ENCODE results near the gene LMCD1.
"Not testable (repeated sequence)": the region's sequence is repeated elsewhere in the genome, so short reads cannot be mapped to it uniquely, and the experiment has no call there.

Gene LMCD1

DNA sequence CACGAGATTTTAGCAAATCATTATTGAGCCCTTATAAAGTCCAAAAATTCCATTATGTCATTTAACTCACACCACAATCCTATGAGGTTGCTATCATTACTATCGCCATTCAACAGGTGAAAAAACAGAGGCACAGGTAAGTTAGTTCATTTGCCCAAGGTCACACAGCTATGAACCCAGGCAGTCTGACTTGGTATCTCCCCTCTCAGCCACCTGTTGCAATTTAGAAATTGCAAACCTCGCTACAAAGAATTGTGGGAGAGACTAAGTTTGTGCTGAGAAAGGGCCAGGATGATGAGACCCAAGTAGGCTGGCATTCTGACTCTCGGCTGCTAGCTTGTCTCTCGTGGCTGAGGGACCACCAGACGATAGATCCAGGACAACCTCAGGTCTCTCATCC is 57.7 kb downstream of the LMCD1 start:
- no peak for DNase-seq (ENCODE audit: low read depth, low spot score)

DNA sequence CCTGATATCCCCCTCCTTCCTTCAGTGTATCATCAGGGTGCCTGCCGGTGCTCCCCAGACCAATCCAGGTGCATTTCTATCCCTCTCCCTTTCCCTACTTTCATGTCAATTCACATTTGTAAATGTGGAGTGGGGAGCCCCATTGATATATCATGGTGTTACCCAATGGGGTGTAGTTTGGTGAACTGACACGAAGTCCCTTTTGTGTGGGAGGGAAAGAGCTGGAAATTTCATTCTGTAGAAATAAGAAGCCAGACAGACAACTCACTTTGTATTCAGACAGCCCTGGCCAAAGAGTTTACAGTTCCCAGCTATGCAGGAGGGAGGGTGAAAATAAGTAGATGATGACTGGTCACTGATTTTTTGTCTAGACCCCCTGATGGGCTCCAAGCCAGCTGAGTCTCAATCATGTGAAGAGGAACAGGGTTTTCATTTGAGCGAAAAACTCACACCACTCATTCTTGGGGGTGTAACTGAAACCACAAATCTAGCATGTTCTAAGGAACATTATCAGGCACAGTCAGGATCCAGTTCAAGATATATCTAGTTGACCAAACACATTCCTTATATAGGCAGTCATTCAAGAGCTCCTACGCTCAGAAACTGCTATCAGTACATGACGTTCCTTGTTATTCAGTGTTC is 58.9 kb downstream of the LMCD1 start:
- no peak for DNase-seq (ENCODE audit: low read depth, low spot score)

DNA sequence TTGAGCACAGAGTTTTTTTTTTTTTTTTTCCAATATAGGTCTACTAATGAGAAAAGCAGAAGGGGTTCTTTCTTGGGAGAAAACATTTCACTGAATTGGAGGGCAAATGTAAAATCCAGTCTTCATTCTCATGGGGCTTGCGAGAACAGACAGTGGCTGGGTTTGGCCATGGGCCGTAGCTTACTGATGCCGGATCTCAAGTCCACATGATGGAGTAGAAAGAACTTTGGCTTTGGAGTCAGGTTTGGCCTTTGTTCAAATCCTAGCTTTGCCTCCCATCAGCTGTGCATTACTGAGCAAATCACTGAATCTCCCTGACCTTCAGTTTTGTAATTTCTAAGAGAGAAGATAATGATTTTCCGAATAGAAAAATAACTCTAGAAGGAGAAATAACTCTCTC is 59.7 kb downstream of the LMCD1 start:
- no peak for DNase-seq (ENCODE audit: low read depth, low spot score)

DNA sequence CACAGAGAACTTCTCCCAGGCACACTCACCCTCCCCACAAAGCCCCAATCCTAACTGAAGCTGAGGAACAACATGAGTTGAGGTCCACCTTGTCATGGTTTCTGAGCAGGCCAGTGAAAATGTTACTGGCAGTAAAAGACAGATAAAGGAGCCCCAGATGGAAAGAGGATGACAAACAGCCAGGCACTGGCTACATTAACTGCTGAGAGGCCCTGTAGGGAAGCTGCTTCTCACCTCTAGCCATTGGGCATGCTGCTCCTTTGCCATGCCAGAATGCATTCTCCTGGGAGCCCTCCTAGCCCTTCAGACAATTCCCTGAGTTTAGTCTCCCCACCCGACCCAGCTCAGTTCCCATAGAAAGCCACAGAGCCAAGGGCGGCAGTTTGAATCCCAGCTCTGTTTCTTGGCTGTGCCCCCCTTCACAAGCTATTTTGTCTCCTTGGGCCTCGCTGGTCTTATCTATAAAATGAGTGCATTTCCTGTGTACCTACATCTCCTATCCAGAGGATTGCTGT is 60.5 kb downstream of the LMCD1 start:
- no peak for DNase-seq (ENCODE audit: low read depth, low spot score)

DNA sequence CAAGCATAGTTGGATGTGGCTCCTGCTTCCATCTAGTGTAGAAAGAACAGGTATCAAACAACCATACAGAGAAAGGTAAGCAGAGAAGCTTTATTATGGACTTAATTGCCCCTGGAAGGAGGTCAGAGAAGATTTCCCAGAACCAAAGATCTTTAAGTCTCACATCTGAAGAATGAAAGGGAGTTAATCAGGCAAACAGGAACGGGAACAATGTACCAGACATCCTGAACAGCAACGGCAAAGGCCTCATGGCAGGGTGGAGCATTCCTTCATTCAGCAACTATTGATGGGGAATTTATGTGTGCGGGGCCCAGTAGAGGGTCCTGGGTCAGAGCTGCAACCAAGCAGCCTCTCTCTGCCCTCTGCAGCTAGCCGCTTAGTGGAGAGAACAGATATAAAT is 61.5 kb downstream of the LMCD1 start:
- DNase-seq (ENCODE audit: low read depth, low spot score): no peak

DNA sequence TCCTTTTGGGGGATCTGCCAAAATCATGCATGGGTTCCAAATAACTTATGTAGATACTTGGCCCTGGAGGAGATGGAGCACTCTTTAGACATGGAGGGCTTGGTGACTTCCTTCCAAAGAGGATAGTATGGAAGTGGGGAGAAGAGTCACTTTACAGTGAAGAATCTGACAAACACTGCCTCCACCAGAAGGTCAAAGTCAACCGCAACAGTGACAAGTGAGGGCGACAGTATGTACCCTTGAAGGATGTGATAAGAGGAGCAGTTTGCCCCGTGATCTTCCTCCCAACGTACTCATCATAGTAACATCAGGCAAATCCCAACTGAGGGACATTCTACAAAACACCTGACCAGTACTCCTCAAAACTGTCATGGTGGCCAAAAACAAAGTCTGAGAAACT is 62.0 kb downstream of the LMCD1 start:
- DNase-seq (ENCODE audit: low read depth, low spot score): no peak

DNA sequence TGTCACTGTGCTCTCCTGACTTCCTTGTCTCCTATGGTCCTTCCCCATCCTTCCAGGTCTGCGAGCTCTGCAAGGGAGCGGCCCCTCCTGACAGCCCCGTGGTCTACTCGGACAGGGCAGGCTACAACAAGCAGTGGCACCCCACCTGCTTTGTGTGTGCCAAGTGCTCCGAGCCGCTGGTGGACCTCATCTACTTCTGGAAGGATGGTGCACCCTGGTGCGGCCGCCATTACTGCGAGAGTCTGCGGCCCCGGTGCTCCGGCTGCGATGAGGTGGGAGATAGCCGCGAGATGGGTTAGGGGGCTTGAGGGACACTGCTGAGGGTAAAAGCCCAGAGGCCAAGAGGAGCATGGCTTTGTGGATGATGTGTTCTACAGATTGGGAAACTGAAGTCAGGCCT is 63.8 kb downstream of the LMCD1 start:
- no peak for DNase-seq (ENCODE audit: low read depth, low spot score)

DNA sequence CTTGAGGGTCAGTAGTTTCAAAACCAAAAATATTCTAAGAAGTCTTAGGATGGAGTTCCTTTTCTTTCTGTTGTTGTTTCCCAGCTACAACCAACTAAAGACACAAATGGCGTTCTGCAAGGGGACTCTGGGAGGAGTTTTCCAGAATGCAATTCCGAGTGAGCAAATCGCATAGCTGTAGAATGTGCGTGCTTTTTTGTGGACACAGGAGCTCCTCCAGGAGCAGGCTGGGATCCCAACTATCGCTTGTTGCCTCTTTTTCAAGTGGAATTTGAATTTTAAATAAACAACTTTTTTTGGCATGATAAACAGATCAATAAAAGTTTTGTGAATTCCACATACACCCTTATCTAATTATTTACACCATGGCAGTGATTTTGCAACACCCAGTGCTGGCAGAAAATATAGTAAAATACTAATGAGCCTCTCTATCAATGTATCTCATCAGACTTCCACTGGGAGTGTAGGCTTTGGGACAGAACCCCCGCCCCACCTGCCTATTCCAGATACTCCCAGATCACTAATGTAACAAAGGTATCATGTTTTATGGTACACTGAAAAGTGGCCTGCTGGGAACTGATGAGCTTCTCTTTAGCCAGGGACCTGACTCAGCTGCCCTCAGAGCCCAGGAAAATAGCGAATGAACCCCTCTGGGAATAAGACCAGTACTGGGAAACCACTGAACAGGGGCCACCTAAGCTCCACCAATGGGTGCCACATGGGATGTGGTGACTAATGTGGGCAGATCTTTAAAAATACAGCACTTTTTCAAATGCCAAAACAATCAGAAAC is 66.4 kb downstream of the LMCD1 start:
- DNase-seq (ENCODE audit: low read depth, low spot score): no peak

DNA sequence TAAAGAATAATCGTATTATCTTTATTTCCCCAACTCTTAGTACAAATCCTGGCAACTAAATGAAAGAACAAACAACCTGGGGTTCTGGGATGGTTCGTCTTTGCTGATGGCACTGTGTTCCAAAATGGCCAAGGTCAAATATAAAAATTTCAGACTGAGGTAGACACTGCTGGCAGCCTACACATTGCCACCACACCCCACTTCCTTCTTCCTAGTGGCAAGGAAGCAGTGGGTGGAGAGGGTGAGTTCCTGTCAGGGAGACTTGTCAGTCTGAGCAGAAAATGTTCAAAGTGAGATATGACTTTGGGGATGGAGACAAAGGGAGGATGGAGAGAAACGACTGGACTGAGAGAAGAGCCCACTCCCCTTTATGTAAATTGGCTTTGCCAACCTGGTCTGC is 69.6 kb downstream of the LMCD1 start:
- DNase-seq (ENCODE audit: low read depth, low spot score): no peak

DNA sequence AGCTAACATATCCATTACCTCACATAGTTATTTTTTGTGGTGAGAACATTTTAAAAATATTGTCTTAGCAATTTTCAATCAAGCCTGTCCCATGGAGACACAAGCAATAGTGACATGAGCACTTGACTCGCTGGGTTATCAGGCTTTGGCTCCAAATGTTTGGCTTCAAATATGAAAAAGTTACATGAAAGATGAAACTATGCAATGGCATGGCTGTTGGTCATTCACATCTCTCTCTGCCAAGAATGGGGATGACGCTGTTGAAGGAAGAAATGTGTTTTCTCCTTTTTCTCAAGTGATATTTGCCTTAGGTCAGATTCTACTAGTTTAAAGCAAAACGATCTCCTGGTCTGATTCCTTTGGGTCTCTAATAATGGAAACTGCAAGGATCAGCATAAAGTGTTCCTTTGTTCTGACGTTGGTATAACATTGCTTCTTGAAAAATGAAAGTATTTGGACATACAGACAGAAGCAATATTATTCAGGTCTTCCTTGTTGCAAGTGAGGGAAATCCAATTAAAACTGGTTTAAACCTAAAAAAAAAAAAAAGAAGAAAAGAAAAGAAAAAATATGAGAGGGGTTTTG is 71.8 kb downstream of the LMCD1 start:
- no peak for DNase-seq (ENCODE audit: low read depth, low spot score)

DNA sequence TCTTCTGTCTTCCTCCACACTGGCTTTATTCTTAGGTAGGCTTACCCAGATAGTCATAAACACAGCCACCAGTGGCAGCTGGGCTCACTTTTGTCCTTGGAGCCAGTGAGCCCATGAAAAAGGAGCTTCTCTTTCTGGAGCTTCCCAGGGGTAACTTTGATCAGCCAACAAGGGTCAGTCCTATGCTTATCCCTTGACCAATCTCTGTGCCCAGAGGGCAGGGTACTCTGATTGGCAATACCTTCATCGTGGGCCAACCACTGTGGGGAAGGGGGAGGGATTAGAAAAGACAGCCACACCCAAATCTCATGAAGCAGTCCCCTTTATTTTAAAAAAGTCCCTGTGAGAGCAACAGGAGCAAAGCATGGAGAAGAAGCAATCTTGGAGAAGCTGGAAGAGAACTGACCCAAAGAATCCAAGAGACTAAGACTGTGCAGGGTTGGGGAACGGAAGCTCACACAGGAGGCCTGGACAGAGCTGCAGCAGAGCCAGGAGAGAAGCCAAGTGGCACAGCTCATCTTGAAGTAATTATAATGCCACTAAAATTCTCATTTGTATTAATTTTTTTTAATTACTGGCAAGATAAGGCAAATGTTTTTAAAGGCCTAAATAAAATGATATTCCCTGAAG is 72.5 kb downstream of the LMCD1 start:
- no peak for DNase-seq (ENCODE audit: low read depth, low spot score)

DNA sequence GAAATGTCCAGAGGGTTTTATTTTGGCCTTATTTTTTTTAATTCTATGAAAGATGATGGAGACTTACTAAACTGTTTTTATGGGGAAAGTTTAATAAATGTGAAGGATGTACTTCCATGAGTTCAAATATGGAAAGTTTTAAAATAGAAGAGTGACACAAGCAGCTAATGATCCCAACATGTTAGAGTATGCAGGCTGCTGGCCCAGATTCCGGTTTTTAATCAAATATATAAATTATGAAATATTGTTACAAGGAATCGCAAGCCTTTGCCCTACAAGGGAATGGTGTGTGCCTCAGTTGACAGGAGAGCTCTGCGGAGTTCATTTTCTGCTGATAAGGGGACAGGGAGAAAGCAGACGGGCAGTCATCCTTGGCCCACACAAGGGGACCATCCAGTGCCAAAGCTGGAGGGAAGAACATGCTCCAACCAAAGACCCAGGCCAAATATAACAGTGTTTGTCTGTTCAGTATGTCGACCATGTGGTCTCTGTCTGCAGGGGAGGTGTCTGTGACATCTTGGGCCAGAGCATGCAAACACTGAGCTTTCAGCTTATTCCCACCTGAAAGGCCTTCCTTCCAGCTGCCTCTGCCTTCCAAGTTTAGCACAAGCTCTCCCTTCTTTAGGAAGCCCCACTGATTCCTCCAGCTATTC is 73.2 kb downstream of the LMCD1 start:
- DNase-seq (ENCODE audit: low read depth, low spot score): no peak

DNA sequence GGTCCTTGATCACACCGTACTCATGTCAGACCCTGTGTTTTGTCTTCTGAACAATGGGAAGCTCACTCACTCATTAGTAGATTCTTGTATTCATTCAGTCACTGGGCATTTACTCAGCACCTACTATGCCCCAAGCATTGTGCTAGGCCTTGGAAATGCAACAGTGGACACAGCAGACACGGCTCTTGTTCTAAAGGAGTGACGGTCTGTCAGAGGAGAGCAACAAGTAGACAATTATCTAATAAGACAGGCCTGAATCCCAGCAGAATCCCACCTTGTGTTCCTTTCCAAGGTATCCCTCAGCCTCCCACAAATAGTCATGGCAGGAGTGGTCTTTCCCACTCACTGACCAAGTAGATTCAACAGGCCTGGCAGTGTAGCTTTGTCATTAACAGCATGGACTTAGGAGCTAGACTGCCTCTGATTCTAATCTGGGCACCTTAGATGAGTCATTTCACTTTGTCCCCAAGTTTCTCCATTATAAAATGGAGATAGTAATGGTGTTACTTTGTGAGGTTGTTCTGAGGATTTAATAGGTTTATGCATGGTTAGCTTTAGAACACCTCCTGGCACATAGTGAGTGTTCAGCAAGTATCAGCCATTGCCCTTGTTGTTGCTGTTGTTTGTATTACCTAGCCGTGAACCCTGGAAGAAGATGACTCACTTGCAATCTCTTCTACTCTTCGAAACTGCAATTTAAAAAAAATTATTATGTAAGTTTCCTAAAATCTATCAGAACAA is 73.9 kb downstream of the LMCD1 start:
- DNase-seq (ENCODE audit: low read depth, low spot score): no peak

DNA sequence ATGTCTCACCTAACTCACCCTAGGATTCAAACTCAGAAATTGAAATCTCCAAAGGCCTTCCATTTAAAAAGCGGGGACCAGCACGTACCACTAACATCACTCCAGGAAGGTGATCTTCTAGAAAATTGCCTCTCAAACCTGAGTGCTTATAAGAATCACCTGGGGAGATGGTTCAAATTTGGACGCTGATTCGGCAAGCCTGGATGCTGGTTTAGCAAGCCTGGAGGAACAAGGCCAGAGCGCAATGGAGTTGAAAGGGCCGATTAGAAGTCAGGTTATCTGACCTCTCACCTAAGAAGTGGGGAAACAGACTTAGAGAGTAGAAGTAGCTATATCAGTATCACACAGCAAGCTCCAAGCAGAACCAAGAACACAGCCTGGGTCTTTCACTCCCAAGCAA is 74.8 kb downstream of the LMCD1 start:
- DNase-seq (ENCODE audit: low read depth, low spot score): no peak

DNA sequence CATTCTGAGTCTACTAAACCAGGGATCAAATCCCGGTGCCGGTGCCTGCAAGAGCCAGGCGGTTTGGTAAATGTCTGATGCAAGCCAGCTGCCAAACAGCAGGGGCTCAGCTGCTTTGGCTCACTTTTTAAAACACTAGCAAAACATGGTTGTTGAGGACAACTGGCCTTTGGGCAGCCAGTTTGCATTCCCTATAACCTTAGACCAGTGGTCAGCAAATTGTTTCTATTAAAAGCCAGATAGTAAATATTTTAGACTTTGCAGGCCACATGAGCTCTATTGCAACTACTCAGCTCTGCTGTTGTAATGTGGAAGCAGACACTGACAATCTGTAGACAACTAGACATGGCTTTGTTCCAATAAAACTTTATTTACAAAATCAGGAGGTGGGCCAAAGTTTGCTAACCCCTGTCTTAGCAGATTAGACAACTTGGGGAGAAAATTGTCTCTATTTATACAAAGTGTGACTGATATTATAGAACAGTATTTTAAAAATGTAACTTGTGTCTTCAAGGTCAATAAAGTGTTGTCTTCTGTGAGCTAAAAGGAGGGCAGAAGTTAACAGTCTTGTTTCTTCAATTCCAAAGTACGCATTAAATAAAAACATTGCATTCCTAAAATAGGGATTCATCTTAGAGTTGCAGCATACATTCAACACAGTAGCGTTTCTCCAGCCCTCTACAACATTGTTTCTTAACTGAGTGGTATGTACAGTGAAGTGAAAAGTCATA is 75.4 kb downstream of the LMCD1 start:
- no peak for DNase-seq (ENCODE audit: low read depth, low spot score)

DNA sequence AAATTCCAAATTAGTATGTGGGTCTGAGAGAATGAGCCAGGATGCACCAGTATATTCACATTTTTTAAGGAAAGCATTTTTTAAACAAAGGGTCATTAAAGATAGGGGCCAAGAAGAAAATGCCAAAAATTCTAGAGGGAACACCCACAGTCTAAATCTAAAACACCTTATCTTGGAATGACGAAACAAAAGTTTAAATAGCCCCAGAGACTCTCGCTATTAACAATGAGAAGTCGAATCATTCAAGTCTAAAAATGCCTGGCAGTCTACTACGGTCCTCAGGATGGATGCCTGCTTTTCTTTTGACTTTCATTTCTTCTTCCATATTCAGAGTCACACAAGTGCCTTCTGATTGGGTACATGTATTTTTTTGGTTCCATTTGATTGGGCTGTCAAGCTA is 76.7 kb downstream of the LMCD1 start:
- no peak for DNase-seq (ENCODE audit: low read depth, low spot score)

DNA sequence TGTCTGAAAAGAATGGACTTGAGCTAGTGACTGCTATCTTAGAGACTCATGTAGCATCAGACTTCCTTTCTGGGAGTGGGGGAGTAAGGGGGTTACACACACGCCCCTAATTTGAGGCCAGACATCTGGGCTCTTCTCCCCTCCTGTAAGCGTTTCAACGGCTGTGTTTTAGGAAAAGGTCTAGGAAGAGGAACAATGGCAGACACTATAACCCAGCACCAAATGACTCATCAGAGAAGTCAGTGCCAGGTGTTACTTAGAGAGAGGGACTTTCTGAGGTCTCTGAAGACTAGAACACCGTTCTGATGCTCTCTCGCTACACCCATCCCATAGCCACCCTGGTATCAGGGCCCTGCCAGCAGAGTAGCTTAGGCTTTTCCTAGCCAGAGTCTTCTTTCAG is 77.5 kb downstream of the LMCD1 start:
- DNase-seq (ENCODE audit: low read depth, low spot score): no peak

DNA sequence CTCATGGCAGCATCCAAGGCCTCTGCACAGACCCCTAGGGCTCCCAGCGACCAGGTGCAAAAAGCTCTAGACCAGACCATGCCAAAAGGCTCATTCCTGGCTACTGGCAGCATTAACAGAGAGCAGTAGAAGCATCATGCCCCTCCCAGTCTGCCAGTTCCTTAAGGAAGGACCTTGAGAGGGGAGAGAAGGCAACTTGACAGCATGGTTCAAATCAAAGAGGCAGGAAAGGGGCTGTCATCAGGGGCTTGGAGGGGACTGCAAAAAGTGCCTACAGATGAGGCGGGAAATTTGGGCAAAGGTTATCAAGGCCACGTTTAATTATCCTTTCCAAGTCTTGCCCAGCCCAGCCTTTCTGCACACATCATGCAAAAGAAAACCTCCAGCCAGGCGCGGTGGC is 78.3 kb downstream of the LMCD1 start:
- DNase-seq (ENCODE audit: low read depth, low spot score): no peak

DNA sequence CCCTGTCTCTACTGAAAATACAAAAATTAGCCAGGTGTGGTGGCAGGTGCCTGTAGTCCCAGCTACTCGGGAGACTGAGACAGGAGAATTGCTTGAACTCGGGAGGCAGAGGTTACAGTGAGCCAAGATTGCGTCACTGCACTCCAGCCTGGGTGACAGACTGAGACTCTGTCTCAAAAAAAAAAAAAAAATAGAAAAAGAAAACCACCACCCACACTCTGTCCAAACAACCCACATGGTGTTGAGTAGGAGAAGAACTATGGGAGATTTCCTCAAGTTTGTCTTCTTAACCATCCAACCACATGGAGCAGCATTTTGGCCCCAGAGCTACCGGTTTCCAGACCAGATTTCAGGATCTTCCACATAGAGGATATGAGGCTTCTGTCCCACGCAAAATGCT is 78.8 kb downstream of the LMCD1 start:
- not testable (repeated sequence) for DNase-seq (ENCODE audit: low read depth, low spot score)

DNA sequence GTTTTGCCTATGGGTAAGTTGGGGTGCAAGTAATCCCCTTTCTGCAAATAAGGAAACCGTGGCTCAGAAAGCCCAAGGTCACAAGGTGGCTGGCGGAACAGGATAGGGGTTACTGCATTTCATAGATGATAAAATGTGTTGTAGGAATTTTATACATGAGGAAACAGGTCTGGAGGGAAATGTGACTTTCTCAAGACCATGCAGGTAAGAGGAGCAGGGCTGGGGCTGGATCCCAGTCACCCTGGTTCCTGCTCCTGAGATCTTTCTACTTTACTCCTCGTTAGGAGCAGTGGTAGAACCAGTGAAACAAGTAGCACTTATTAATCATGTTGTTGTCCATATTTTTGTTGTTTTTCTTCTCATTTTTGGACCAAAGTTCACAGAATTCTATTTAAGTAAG is 79.8 kb downstream of the LMCD1 start:
- no peak for DNase-seq (ENCODE audit: low read depth, low spot score)

All from activated naive CD8-positive, alpha-beta T cell treated with anti-CD3 and anti-CD28 coated beads, Interleukin-2, amount 50 U/mL, for 16 hours (primary cell).